ENCODE results near the gene CAMKMT.

CAMKMT gene

GRCh38 chr2:44392338-44392943, 30.7 kb downstream of the CAMKMT start:
- H3K4me3 ChIP-seq (replicated peaks; ENCODE audit: low read depth, low read length) = no peak overlapping the region
- TF ChIP-seq CTCF (IDR thresholded peaks at IDR 0.05; ENCODE audit: low read length, missing control alignments) = peak; percentile 64
- DNase-seq (ENCODE audit: low read depth) = peak; percentile 56

- no peak overlapping the region for H3K4me3 ChIP-seq (replicated peaks; ENCODE audit: low read depth, low read length)
- no peak for DNase-seq (ENCODE audit: low read depth)
- TF ChIP-seq CTCF (IDR thresholded peaks at IDR 0.05; ENCODE audit: low read length, missing control alignments) = no peak
Measured at GRCh38 chr2:44397447-44398175, 35.9 kb downstream of the CAMKMT start.

DNA sequence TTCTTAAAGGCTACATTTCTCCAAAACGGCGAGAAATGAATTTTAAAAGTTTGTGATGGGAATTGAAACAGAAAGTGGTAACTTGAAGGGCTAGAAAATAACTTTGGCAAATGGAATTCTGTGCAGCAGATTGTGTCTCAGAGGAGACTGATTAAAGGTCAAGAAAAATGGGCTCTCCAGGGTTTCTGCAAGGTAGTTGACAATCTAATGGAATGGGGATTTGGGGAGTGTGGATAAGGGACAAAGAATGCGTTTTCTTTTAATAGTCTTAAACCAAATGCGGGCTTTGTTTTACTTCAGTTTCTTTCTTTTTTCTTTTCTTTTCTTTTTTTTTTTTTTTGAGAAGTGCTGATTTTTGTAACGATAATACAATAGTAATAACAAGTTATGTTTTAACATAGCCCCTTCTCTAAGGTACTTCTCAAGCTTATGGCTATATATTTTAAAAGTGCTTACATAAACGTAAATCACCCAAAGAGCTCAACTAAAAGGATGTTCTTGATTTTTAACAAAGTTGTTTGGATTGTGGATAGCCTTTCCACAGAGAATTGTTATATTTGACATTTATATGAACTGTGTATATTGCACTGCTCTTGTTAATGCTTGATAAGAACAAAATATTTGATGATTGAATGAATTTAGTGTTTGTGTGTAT, 36.6 kb downstream of the CAMKMT start:
- TF ChIP-seq CTCF (IDR thresholded peaks at IDR 0.05; ENCODE audit: low read length, missing control alignments) = no peak
- DNase-seq (ENCODE audit: low read depth) = no peak
- no peak overlapping the region for H3K4me3 ChIP-seq (replicated peaks; ENCODE audit: low read depth, low read length)

DNA sequence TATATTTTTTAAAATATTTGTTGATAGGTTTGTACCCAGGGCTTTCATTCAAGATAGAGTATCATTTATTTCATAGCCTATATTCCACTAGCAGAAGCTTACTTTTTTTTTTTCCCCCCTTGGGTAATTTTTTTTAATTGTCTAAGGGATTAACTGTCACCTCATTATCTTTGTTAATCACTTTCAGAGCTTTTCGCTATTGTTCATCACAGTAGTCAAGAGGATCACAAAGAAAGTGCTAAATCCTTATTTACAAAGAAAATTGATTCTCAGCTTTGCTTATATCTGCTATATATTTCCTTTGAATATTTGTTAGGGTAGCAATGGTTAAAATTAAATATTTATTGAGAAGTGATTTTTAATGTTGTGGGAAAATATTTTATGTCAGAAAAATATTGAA, 59.0 kb downstream of the CAMKMT start:
- DNase-seq (ENCODE audit: low read depth) = no peak
- no peak for TF ChIP-seq CTCF (IDR thresholded peaks at IDR 0.05; ENCODE audit: low read length, missing control alignments)
- no peak overlapping the region for H3K4me3 ChIP-seq (replicated peaks; ENCODE audit: low read depth, low read length)

GRCh38 chr2:44424211-44424610, 62.5 kb downstream of the CAMKMT start:
- no peak overlapping the region for H3K4me3 ChIP-seq (replicated peaks; ENCODE audit: low read depth, low read length)
- no peak for DNase-seq (ENCODE audit: low read depth)
- TF ChIP-seq CTCF (IDR thresholded peaks at IDR 0.05; ENCODE audit: low read length, missing control alignments) = no peak

GRCh38 chr2:44429034-44429433, 67.3 kb downstream of the CAMKMT start:
- peak; percentile 10 for DNase-seq (ENCODE audit: low read depth)
- no peak for TF ChIP-seq CTCF (IDR thresholded peaks at IDR 0.05; ENCODE audit: low read length, missing control alignments)
- no peak overlapping the region for H3K4me3 ChIP-seq (replicated peaks; ENCODE audit: low read depth, low read length)
